Suprapubic skin (tissue), 3 donors: Measurements from ENCODE around the gene TRIM63.

Experiments used
- EP300 ChIP-seq: sonication (generic); formaldehyde crosslinking; IDR thresholded peaks from one replicate; pipeline ENCODE4 v1.6.1; 2017; ENCODE audit warnings: antibody characterized with exemption
- POLR2A ChIP-seq, 2 donors: fragments of 450-650 bp; IDR thresholded peaks; one replicate each; pipeline ENCODE4 v1.6.1; 2017; ENCODE audit warnings: antibody characterized with exemption in 2 of 2, mild to moderate bottlenecking in 2 of 2, moderate library complexity in 2 of 2
- TF ChIP-seq, protein P1 (sequence below), 2 donors: fragments of 200-600 bp in 1 of 2; fragments of 450-650 bp in 1 of 2; sonication (generic) in 1 of 2; IDR thresholded peaks; one replicate each; pipeline ENCODE4 v1.5.1; 2016 to 2019; ENCODE audit warnings: antibody characterized with exemption in 2 of 2, mild to moderate bottlenecking in 1 of 2, moderate library complexity in 1 of 2

DNA sequence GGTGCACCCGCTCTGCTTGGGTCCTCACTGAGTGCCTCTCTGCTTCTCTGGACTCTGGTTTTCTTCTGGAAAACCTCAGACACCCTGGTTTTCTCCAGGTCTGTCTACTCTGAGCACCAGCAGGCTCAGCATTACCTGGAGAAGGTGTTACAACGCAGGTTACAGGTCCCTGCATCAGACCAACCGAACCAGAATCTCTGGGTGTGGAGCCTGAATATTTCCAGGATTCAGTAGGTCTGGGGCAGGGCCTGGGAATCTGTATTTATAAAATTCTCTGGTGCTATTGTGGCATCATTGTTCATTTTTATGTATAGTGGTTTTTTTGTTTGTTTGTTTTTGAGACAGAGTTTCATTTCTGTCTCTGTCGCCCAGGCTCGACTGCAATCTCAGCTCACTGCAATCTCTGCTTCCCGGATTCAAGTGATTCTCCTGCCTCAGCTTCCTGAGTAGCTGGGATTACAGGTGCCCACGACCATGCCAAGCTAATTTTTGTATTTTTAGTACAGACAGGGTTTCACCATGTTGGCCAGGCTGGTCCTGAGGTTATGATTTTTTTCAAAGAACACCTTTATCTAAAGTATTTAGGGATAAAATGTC, 20.1 kb downstream of the TRIM63 start:
- TF ChIP-seq, protein P1, sequence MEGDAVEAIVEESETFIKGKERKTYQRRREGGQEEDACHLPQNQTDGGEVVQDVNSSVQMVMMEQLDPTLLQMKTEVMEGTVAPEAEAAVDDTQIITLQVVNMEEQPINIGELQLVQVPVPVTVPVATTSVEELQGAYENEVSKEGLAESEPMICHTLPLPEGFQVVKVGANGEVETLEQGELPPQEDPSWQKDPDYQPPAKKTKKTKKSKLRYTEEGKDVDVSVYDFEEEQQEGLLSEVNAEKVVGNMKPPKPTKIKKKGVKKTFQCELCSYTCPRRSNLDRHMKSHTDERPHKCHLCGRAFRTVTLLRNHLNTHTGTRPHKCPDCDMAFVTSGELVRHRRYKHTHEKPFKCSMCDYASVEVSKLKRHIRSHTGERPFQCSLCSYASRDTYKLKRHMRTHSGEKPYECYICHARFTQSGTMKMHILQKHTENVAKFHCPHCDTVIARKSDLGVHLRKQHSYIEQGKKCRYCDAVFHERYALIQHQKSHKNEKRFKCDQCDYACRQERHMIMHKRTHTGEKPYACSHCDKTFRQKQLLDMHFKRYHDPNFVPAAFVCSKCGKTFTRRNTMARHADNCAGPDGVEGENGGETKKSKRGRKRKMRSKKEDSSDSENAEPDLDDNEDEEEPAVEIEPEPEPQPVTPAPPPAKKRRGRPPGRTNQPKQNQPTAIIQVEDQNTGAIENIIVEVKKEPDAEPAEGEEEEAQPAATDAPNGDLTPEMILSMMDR (IDR thresholded peaks at IDR 0.05): no peak
- no peak for TF ChIP-seq POLR2A (IDR thresholded peaks at IDR 0.05)
- no peak for TF ChIP-seq EP300
